HG03139 (cell line): Measurements from ENCODE around the gene RPS16.

Experiments
- ATAC-seq: cut with Tn5 transposase; IDR thresholded peaks from one replicate; pipeline ENCODE4 v1.9.1; 2021; ENCODE audit not compliant: unreplicated experiment

The RPS16 gene

DNA sequence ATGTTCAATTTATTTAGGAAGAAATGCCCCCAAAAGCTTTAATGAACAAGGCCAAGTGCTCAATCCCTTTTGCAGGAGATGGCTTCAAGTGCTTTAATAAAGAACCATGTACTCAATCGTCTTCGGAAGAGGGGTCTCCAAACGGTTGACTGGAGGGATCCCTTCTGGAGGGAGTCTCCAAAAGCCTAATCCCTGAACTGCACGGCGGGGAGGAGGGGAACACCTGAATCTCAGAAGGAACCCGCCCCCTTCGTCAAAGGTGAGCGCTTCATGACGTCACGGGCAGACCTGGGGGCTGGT is 45.3 kb downstream of the RPS16 start:
- ATAC-seq: no peak

- ATAC-seq: no peak
These were observed 45.9 kb downstream of the RPS16 start for GRCh38 chr19:39389631-39390414.

- no peak for ATAC-seq
These were observed 47.1 kb downstream of the RPS16 start for GRCh38 chr19:39388657-39389056.

DNA sequence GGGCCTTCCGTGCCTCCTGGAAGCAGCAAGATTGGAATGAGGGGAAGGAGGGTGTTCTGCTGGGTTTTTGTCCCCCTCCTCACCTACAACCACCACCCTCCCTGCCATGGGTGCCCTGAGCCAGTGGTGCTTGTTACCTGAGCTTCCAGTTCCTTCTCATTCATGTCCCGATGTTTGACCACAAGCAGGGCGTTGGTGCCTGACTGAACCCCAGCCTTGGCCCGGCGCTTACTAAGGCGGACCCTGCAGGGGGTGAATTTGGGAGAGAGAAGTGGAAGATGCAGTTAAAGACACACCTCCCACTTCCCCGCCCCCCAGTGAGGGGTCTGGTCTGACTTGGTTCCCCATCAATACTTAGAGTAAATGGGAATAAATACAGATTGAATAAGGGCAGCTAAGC is 49.2 kb downstream of the RPS16 start:
- no peak for ATAC-seq

DNA sequence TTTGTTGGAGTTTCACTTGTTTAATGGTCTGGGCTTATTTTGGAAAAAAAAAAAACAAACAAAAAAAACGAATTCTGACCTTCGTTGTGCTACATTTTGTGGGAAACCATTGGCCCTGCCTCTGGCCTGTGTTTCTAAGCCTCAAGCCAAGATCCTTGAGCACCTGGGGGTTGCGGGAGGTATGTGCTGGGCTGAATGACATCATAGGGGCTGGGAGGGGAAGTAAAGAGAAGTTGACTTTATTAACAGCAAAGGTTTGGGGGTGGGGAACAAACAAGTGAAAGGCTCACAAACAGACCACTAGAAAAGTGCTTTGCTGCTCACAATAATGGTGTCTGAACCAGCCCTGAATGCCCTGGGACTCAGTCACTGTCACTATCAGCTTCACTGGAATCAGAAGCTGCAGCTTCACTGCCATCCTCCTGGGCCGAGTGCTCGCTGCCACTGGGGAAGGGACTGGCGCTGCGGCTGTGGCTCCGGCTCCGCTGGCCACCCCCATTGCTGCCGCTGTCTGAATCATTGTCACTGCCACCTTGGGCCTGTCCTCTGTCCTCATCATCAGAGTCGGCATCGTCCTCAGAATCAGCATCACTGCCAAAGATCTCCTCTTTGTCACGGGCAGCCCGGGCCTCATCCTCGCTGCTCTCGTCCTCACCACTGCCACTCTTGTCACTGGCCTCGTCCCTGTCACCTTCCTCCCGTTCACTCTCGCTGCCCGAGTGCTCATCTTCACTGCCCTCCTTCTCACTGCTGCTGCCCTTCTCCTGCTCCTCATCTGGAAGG is 49.9 kb downstream of the RPS16 start:
- ATAC-seq: no peak

DNA sequence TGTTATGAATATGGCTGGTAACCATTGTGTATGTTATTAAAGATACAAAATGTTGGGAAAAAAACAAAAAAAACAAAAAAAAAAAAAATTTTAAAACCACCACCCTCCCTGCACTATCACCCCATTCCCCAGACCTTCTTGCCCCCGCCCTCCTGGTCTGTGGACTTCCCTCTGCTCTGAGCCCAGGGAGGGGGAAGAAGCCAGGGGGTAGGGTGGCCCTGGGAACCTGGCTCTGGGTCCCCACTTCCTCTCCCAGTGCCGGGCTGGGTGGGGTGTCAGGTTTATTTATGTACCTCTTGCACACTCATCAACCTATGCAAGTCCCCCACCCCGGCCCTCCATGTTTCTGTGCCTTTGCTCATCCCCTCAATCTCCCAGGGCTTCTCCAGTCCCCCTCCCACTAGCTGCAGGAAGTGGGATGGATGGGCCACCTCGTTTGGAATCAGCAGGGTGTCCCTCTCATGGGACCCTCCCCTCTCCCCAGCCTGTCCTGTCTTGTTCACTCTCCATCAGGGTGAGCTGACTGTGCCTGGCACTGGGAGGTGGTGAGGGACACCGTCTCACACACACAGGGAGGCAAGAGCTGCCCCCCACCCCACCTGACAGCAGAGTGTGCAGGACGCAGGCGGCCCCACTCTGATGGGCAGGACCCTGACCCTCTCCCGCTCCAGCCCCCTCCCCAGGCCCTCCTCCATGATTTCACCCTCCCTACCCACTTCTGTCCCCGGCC is 50.7 kb downstream of the RPS16 start:
- ATAC-seq: no peak
